SU-DHL-6 (cell line): ENCODE data around the gene EPN1.

Experiments used
- H2AFZ ChIP-seq: fragments of 200-600 bp; sonication (generic); 2 replicates; pipeline ENCODE4 v1.6.1; 2014; ENCODE audit warnings: low read depth, mild to moderate bottlenecking, moderate library complexity, mixed read lengths, antibody characterized with exemption, low read length; ENCODE audit not compliant: severe bottlenecking
- H3F3A ChIP-seq: fragments of 200-600 bp; shearing (Covaris generic); 2 replicates; pipeline ENCODE4 v1.6.0; 2016; ENCODE audit warnings: antibody characterized with exemption, mild to moderate bottlenecking; ENCODE audit not compliant: insufficient read depth
- H3K27ac ChIP-seq: fragments of 200-600 bp; sonication (generic); 2 replicates; pipeline ENCODE4 v1.5.1; 2016; ENCODE audit warnings: low read depth, mild to moderate bottlenecking, low read length, moderate library complexity, mixed read lengths
- H3K27me3 ChIP-seq: fragments of 200-600 bp; sonication (generic), shearing (Covaris generic); 2 replicates; pipeline ENCODE4 v1.6.0; 2014; ENCODE audit warnings: mild to moderate bottlenecking, low read length
- H3K36me3 ChIP-seq: fragments of 200-600 bp; sonication (generic); 2 replicates; pipeline ENCODE4 v1.6.1; 2014; ENCODE audit warnings: mild to moderate bottlenecking, low read length, mixed read lengths
- H3K4me2 ChIP-seq: fragments of 300-600, 200-600 bp; shearing (Covaris generic), sonication (generic); 2 replicates; pipeline ENCODE4 v1.6.0; 2014; ENCODE audit warnings: low read length, low read depth, mild to moderate bottlenecking; ENCODE audit not compliant: poor library complexity, severe bottlenecking
- H3K4me3 ChIP-seq: fragments of 200-600 bp; sonication (generic); 2 replicates; pipeline ENCODE4 v1.5.1; 2014; ENCODE audit warnings: antibody characterized with exemption, low read length, mild to moderate bottlenecking, mixed read lengths; ENCODE audit not compliant: insufficient read depth, poor library complexity, severe bottlenecking
- H3K79me2 ChIP-seq: fragments of 200-600 bp; sonication (generic); 2 replicates; pipeline ENCODE4 v1.6.1; 2014; ENCODE audit warnings: mild to moderate bottlenecking, low read length, moderate library complexity; ENCODE audit not compliant: insufficient read depth
- H3K9ac ChIP-seq: fragments of 200-600 bp; sonication (generic); 2 replicates; pipeline ENCODE4 v1.7.0; 2014; ENCODE audit warnings: mild to moderate bottlenecking, low read length
- H3K9me2 ChIP-seq: fragments of 200-600 bp; sonication (generic); replicated peaks from 2 replicates; pipeline ENCODE4 v1.6.1; 2014; ENCODE audit warnings: low read length; ENCODE audit not compliant: insufficient read depth
- H3K9me3 ChIP-seq: fragments of 200-600 bp; sonication (generic); 2 replicates; pipeline ENCODE4 v1.6.1; 2014; ENCODE audit warnings: low read length, mixed read lengths; ENCODE audit not compliant: insufficient read depth
- H4K20me1 ChIP-seq: fragments of 200-600 bp; sonication (generic); 2 replicates; pipeline ENCODE4 v1.6.1; 2014; ENCODE audit warnings: low read depth, mild to moderate bottlenecking, antibody characterized with exemption, low read length, moderate library complexity, mixed read lengths
- CTCF ChIP-seq: fragments of 200-600 bp; sonication (generic); IDR thresholded peaks from one replicate; pipeline ENCODE4 v1.5.1; 2017; ENCODE audit warnings: antibody characterized with exemption, mild to moderate bottlenecking, low read length, moderate library complexity; ENCODE audit not compliant: insufficient read depth, poor library complexity, severe bottlenecking
- EZH2phosphoT487 ChIP-seq: fragments of 200-600 bp; sonication (generic), shearing (Covaris generic); conservative IDR thresholded peaks from 2 replicates; pipeline ENCODE4 v1.6.1; 2018; ENCODE audit warnings: mild to moderate bottlenecking, antibody characterized with exemption, low read length, moderate library complexity, mixed read lengths

EPN1 gene

GRCh38 chr19:55681131-55682092, 6.4 kb downstream of the EPN1 start:
- no peak overlapping the region for H3K9ac ChIP-seq
- H3K27ac ChIP-seq, result no peak overlapping the region
- no peaks in the 10 kb centered on the region for H3K9me2 ChIP-seq
- H2AFZ ChIP-seq, result no peak overlapping the region
- no peak overlapping the region for H3K4me2 ChIP-seq
- H3K27me3 ChIP-seq, result no peaks in the 10 kb centered on the region
- no peaks in the 10 kb centered on the region; the same call in 1 of the 2 replicates for H4K20me1 ChIP-seq
- H3K9me3 ChIP-seq, result no peaks in the 10 kb centered on the region
- H3F3A ChIP-seq, result peaks cover 28% of the 10 kb centered on the region
- peaks cover 7% of the 10 kb centered on the region; the same call in 1 of the 2 replicates for H3K36me3 ChIP-seq
- no peak for TF ChIP-seq EZH2phosphoT487
- no peak for TF ChIP-seq CTCF
- no peak overlapping the region for H3K4me3 ChIP-seq
- H3K79me2 ChIP-seq, result peaks cover 87% of the 10 kb centered on the region

DNA sequence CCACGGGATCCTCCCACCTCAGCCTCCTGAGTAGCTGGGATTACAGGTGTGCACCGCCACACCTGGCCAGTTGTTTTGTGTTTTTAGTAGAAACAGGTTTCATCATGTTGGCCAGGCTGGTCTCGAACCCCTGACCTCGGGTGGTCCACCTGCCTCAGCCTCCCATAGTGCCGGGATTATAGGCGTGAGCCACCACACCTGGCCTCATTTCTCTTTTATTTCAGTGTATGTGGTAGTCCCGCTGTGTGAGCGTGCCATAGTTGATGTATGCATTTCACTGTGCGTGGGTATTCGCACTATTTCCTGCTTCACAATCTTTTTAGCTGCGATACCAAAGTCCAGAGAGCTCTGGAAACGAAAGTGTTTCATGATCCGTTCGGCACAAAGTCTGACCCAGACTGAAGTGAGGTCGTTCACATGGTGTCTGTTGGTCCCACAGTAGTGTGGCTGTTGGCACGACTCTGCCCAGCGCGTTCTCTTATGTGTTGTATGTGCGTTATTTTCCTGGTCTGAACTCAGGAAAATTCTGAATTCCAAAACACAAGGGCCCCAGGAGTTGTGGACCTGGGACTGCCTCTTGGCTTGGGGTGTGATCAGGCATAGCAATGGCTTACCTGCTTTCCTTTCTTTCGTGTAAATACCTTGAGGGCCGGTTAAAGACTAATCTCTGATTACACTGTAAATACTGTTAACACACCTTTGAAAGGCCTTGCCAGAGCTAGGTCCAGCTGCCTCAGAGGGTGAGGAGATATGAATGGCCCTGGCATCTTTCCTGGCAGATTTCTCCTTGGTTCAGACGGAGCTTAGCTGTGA, 8.6 kb downstream of the EPN1 start:
- H3K9ac ChIP-seq, result no peak overlapping the region
- TF ChIP-seq CTCF (no peak), EZH2phosphoT487 (no peak)
- peaks cover 7% of the 10 kb centered on the region for H3F3A ChIP-seq
- H3K79me2 ChIP-seq, result peaks cover 76% of the 10 kb centered on the region
- no peak overlapping the region for H2AFZ ChIP-seq
- H4K20me1 ChIP-seq, result no peaks in the 10 kb centered on the region; the same call in 1 of the 2 replicates
- no peaks in the 10 kb centered on the region for H3K27me3 ChIP-seq
- no peak overlapping the region for H3K4me2 ChIP-seq
- H3K36me3 ChIP-seq, result peaks cover 4% of the 10 kb centered on the region; the same call in 1 of the 2 replicates
- no peaks in the 10 kb centered on the region for H3K9me3 ChIP-seq
- H3K27ac ChIP-seq, result no peak overlapping the region
- no peak overlapping the region for H3K4me3 ChIP-seq
- H3K9me2 ChIP-seq, result no peaks in the 10 kb centered on the region

- H2AFZ ChIP-seq, result no peak overlapping the region
- no peak overlapping the region for H3K27ac ChIP-seq
- H3K27me3 ChIP-seq, result no peaks in the 10 kb centered on the region
- TF ChIP-seq CTCF, result no peak
- no peak for TF ChIP-seq EZH2phosphoT487
- H3K4me3 ChIP-seq, result no peak overlapping the region
- H3K4me2 ChIP-seq, result no peak overlapping the region
- H3K79me2 ChIP-seq, result peaks cover 61% of the 10 kb centered on the region
- H3K9ac ChIP-seq, result no peak overlapping the region
- no peaks in the 10 kb centered on the region for H3K36me3 ChIP-seq
- no peaks in the 10 kb centered on the region; the same call in 1 of the 2 replicates for H4K20me1 ChIP-seq
- H3K9me2 ChIP-seq, result no peaks in the 10 kb centered on the region
- H3K9me3 ChIP-seq, result no peaks in the 10 kb centered on the region
- peaks cover 5% of the 10 kb centered on the region; the same call in 1 of the 2 replicates for H3F3A ChIP-seq
Measured at GRCh38 chr19:55684946-55685681, 10.1 kb downstream of the EPN1 start.
